Measurements from ENCODE around the gene PSMD3. TPM values are rescaled to one million over a fixed set of nuclear protein-coding genes. Genes with fewer than 3 reads are reported as not detected.
"Not testable (repeated sequence)": the region's sequence is repeated elsewhere in the genome, so short reads cannot be mapped to it uniquely, and the experiment has no call there.

The PSMD3 gene
- total RNA-seq, 2 experiments from 2014 or later = 106 to 138 TPM

GRCh38 chr17:40012017-40012647, 31.5 kb downstream of the PSMD3 start:
- peaks cover 10% of the 10 kb centered on the region for H3K4me1 Mint-ChIP-seq
- CTCF ChIA-PET = interaction anchor here (0.8 to 8.5 kb wide), 10 partner anchors 10 to 206 kb away, joined by 3 to 97 read pairs (median 6); partner anchors contain the start of genes PSMD3 and WIPF2
- H3K36me3 Mint-ChIP-seq; DNase-seq; H3K27me3 Mint-ChIP-seq; H3K27ac Mint-ChIP-seq; H3K4me3 Mint-ChIP-seq; H3K9me3 Mint-ChIP-seq (ENCODE audit: low read depth); ATAC-seq: not testable (repeated sequence)

- no peak overlapping the region for H3K4me3 Mint-ChIP-seq
- no peaks in the 10 kb centered on the region for H3K9me3 Mint-ChIP-seq (ENCODE audit: low read depth)
- peaks cover 10% of the 10 kb centered on the region for H3K4me1 Mint-ChIP-seq
- no peak overlapping the region for H3K27ac Mint-ChIP-seq
- peaks cover 7% of the 10 kb centered on the region for H3K27me3 Mint-ChIP-seq
- ATAC-seq = no peak
- peaks cover 2% of the 10 kb centered on the region for H3K36me3 Mint-ChIP-seq
- DNase-seq = no peak
- CTCF ChIA-PET = interaction anchor here (1.0 to 8.5 kb wide), 9 partner anchors 13 to 281 kb away, joined by 3 to 97 read pairs (median 12); no protein-coding TSS in a partner anchor
Measured at GRCh38 chr17:40014375-40014980, 33.9 kb downstream of the PSMD3 start.

- peaks cover 7% of the 10 kb centered on the region for H3K4me1 Mint-ChIP-seq
- H3K27me3 Mint-ChIP-seq = peaks cover 7% of the 10 kb centered on the region
- no peak within 1 kb of the TSS for H3K4me3 Mint-ChIP-seq
- ATAC-seq = no peak
- H3K9me3 Mint-ChIP-seq (ENCODE audit: low read depth) = no peaks in the 10 kb centered on the region
- peaks cover 2% of the 10 kb centered on the region for H3K36me3 Mint-ChIP-seq
- CTCF ChIA-PET = interaction anchor here (1.0 to 8.5 kb wide), 11 partner anchors 12 to 280 kb away, joined by 3 to 97 read pairs (median 12); no protein-coding TSS in a partner anchor
- no peak for DNase-seq
- H3K27ac Mint-ChIP-seq = no peak within 1 kb of the TSS
Measured at GRCh38 chr17:40015005-40015997, 34.7 kb downstream of the PSMD3 start, which contains the start of gene CSF3. TSS of gene CSF3 (plus strand) at chr17:40015440. CDS start at chr17:40015475, 35 bp downstream.

DNA sequence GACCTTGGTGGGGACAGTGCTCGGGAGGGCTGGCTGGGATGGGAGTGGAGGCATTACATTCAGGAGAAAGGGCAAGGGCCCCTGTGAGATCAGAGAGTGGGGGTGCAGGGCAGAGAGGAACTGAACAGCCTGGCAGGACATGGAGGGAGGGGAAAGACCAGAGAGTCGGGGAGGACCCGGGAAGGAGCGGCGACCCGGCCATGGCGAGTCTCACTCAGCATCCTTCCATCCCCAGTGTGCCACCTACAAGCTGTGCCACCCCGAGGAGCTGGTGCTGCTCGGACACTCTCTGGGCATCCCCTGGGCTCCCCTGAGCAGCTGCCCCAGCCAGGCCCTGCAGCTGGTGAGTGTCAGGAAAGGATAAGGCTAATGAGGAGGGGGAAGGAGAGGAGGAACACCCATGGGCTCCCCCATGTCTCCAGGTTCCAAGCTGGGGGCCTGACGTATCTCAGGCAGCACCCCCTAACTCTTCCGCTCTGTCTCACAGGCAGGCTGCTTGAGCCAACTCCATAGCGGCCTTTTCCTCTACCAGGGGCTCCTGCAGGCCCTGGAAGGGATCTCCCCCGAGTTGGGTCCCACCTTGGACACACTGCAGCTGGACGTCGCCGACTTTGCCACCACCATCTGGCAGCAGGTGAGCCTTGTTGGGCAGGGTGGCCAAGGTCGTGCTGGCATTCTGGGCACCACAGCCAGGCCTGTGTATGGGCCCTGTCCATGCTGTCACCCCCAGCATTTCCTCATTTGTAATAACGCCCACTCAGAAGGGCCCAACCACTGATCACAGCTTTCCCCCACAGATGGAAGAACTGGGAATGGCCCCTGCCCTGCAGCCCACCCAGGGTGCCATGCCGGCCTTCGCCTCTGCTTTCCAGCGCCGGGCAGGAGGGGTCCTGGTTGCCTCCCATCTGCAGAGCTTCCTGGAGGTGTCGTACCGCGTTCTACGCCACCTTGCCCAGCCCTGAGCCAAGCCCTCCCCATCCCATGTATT, 35.7 kb downstream of the PSMD3 start:
- H3K36me3 Mint-ChIP-seq = peaks cover 3% of the 10 kb centered on the region
- CTCF ChIA-PET = interaction anchor here (1.1 to 8.5 kb wide), 11 partner anchors 11 to 279 kb away, joined by 3 to 97 read pairs (median 6); no protein-coding TSS in a partner anchor
- DNase-seq = no peak
- H3K4me1 Mint-ChIP-seq = peaks cover 7% of the 10 kb centered on the region
- no peak overlapping the region for H3K27ac Mint-ChIP-seq
- H3K4me3 Mint-ChIP-seq = no peak overlapping the region
- H3K27me3 Mint-ChIP-seq = peaks cover 7% of the 10 kb centered on the region
- no peak for ATAC-seq
- no peaks in the 10 kb centered on the region for H3K9me3 Mint-ChIP-seq (ENCODE audit: low read depth)

DNA sequence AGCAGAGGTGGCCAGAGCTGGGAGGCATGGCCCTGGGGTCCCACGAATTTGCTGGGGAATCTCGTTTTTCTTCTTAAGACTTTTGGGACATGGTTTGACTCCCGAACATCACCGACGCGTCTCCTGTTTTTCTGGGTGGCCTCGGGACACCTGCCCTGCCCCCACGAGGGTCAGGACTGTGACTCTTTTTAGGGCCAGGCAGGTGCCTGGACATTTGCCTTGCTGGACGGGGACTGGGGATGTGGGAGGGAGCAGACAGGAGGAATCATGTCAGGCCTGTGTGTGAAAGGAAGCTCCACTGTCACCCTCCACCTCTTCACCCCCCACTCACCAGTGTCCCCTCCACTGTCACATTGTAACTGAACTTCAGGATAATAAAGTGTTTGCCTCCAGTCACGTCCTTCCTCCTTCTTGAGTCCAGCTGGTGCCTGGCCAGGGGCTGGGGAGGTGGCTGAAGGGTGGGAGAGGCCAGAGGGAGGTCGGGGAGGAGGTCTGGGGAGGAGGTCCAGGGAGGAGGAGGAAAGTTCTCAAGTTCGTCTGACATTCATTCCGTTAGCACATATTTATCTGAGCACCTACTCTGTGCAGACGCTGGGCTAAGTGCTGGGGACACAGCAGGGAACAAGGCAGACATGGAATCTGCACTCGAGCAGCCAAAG, 36.9 kb downstream of the PSMD3 start:
- peaks cover 5% of the 10 kb centered on the region for H3K36me3 Mint-ChIP-seq
- ATAC-seq (no peak), DNase-seq (no peak)
- CTCF ChIA-PET = interaction anchor here (1.7 to 8.5 kb wide), 4 partner anchors 10 to 94 kb away, joined by 5 to 97 read pairs (median 40); no protein-coding TSS in a partner anchor
- no peak overlapping the region for H3K27ac Mint-ChIP-seq
- H3K9me3 Mint-ChIP-seq (ENCODE audit: low read depth) = no peaks in the 10 kb centered on the region
- peaks cover 2% of the 10 kb centered on the region for H3K27me3 Mint-ChIP-seq
- H3K4me1 Mint-ChIP-seq = peaks cover 4% of the 10 kb centered on the region
- no peak overlapping the region for H3K4me3 Mint-ChIP-seq

GRCh38 chr17:40018211-40019121, 37.9 kb downstream of the PSMD3 start:
- H3K4me1 Mint-ChIP-seq = peaks cover 4% of the 10 kb centered on the region
- CTCF ChIA-PET = interaction anchor here (0.8 to 8.5 kb wide), 5 partner anchors 9 to 173 kb away, joined by 3 to 97 read pairs (median 6); no protein-coding TSS in a partner anchor
- no peak for DNase-seq
- ATAC-seq = no peak
- peaks cover 5% of the 10 kb centered on the region for H3K36me3 Mint-ChIP-seq
- no peak overlapping the region for H3K27ac Mint-ChIP-seq
- no peaks in the 10 kb centered on the region for H3K9me3 Mint-ChIP-seq (ENCODE audit: low read depth)
- no peaks in the 10 kb centered on the region for H3K27me3 Mint-ChIP-seq
- no peak overlapping the region for H3K4me3 Mint-ChIP-seq

DNA sequence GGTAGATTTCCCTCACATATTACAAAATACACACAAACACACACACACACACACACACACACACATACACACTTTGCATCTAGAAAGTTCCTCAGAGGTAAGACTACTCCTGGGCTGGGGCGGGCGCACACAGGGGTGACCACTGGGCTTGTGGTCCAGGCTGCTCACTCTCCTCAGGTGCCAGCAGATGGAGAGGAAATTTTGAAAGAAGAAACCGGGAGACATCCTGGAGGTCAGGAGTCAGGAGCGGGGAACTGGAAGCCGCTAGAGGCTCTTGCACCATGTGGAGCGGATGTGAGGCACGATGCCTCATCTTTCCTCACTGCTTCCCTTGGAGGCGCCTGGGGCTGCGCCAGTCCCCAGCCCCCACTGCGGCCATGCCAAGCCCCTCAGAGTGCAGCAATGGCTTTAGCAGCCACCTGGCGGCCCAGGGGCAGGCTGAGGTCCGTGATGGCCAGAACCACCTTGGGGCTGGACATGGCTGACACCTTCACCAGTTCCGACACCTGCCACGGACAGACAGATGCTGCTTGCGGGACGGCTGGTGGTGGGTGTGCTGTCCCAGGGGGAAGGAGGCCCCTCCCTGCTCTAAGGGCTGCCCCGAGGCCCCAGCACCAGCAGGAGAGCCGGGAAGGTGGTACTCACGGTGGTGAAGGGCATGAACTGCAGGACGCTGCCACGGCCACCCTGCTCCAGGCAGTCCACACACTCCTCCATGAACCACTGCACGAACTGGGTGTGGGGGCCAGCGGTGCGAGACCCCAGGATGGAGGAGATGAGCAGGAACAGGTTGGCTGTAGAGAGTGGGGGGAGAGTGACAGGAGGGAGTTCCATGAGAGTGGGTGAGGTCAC, 38.8 kb downstream of the PSMD3 start:
- ATAC-seq = no peak
- Mint-ChIP-seq H3K27me3 (no peaks in the 10 kb centered on the region), H3K36me3 (peaks cover 5% of the 10 kb centered on the region), H3K4me1 (no peaks in the 10 kb centered on the region), H3K9me3 (ENCODE audit: low read depth) (no peaks in the 10 kb centered on the region), H3K27ac (no peak overlapping the region), H3K4me3 (no peak overlapping the region)
- CTCF ChIA-PET = interaction anchor here (1.1 to 8.5 kb wide), 4 partner anchors 8 to 92 kb away, joined by 3 to 97 read pairs (median 4); no protein-coding TSS in a partner anchor
- no peak for DNase-seq

DNA sequence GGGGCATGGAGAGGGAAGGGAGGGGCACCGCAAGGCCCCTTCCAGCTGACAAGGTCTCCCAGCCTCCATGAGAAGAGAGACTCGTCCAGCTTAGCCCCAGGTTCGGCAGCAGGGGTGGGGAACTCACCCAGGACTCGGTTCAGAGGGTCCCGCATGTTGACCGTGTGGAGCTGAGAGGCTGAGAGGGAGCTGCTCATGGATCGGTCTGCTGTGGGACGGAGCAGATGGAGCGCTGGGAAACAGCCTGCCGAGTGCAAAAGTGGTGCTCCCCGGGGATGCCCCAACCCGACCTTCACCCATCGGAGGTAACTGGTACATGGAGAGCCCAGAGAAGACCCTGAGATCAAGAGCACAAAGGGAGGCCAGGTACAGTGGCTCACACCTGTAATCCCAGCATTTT, 39.5 kb downstream of the PSMD3 start:
- ATAC-seq = no peak
- no peak overlapping the region for H3K27ac Mint-ChIP-seq
- CTCF ChIA-PET = interaction anchor here (1.2 to 1.4 kb wide), 2 partner anchors 91 to 93 kb away, joined by 3 to 4 read pairs; no protein-coding TSS in a partner anchor
- peaks cover 3% of the 10 kb centered on the region for H3K4me1 Mint-ChIP-seq
- no peak for DNase-seq
- H3K4me3 Mint-ChIP-seq = no peak overlapping the region
- H3K27me3 Mint-ChIP-seq = no peaks in the 10 kb centered on the region
- no peaks in the 10 kb centered on the region for H3K9me3 Mint-ChIP-seq (ENCODE audit: low read depth)
- peaks cover 5% of the 10 kb centered on the region for H3K36me3 Mint-ChIP-seq

DNA sequence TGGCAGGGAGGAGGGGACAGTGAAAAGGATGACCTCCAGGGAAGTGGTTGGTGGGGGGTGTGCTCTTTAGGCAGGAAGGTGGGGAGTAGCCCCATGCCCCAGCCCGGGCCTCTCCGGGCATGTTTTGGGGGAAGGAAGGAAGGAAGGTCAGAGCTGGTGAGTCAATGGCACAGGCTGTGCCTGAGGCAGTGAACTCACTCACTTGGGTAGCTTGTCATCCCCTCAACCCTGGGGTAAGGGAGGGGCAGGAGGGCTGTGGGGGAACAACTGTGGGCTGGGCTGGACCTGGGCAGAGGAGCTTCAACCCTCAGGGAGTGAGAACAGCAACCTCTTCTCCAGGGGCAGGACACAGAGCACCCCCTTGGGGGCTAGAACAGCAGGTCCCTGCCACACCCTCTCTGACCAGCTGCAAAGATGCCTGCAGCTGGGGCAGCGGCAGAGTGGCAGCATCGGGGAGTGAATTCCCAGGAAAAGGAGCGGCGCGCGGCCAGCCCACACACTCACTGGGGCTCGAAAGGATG, 40.9 kb downstream of the PSMD3 start:
- Mint-ChIP-seq H3K4me1 (peaks cover 17% of the 10 kb centered on the region), H3K9me3 (ENCODE audit: low read depth) (no peaks in the 10 kb centered on the region), H3K36me3 (peaks cover 16% of the 10 kb centered on the region), H3K27me3 (no peaks in the 10 kb centered on the region), H3K4me3 (no peak overlapping the region), H3K27ac (no peak overlapping the region)
- ATAC-seq = no peak
- CTCF ChIA-PET = interaction anchor here (1.0 to 1.9 kb wide), 6 partner anchors 8 to 198 kb away, joined by 3 to 9 read pairs (median 4); partner anchors contain the start of genes CASC3 and WIPF2
- no peak for DNase-seq

GRCh38 chr17:40022497-40022896, 41.9 kb downstream of the PSMD3 start:
- no peaks in the 10 kb centered on the region for H3K27me3 Mint-ChIP-seq
- DNase-seq = no peak
- H3K9me3 Mint-ChIP-seq (ENCODE audit: low read depth) = no peaks in the 10 kb centered on the region
- no peak for ATAC-seq
- no peak overlapping the region for H3K27ac Mint-ChIP-seq
- peaks cover 17% of the 10 kb centered on the region for H3K36me3 Mint-ChIP-seq
- no peak overlapping the region for H3K4me3 Mint-ChIP-seq
- CTCF ChIA-PET = interaction anchor here (1.0 to 1.9 kb wide), 4 partner anchors 9 to 197 kb away, joined by 3 to 9 read pairs (median 4); partner anchors contain the start of genes CASC3 and WIPF2
- H3K4me1 Mint-ChIP-seq = peaks cover 23% of the 10 kb centered on the region
